COLO829 (cell line): ENCODE results near the gene MRPL58.
"Not testable (repeated sequence)": the region's sequence is repeated elsewhere in the genome, so short reads cannot be mapped to it uniquely, and the experiment has no call there.

Source experiments
- DNase-seq: peaks from one replicate; pipeline ENCODE4 v3.0.0; 2012; ENCODE audit warnings: low spot score

MRPL58 gene

GRCh38 chr17:75013092-75013559 lies 656 bp downstream of the MRPL58 start:
- no peak for DNase-seq

GRCh38 chr17:75019146-75019545 lies 6.7 kb downstream of the MRPL58 start:
- no peak for DNase-seq

DNA sequence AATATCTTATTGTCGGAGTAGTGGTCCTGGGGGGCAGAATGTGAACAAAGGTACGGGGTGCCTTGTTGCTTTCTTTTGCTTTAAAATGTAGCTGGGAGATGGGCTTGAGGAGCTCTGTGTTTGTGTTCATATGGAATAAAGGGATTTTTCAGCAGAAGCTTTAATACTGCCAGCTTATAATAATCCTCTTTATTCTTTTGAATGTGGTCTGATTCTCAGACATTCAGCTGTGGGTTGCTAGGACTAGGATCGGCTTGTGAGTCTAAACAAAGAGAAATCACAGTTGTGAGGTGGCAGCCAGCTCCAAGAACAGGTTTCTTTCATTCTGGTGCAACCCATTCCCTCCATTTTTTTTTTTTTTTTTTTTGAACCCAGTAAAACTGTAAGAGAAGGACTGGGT lies 7.2 kb downstream of the MRPL58 start:
- no peak for DNase-seq

DNA sequence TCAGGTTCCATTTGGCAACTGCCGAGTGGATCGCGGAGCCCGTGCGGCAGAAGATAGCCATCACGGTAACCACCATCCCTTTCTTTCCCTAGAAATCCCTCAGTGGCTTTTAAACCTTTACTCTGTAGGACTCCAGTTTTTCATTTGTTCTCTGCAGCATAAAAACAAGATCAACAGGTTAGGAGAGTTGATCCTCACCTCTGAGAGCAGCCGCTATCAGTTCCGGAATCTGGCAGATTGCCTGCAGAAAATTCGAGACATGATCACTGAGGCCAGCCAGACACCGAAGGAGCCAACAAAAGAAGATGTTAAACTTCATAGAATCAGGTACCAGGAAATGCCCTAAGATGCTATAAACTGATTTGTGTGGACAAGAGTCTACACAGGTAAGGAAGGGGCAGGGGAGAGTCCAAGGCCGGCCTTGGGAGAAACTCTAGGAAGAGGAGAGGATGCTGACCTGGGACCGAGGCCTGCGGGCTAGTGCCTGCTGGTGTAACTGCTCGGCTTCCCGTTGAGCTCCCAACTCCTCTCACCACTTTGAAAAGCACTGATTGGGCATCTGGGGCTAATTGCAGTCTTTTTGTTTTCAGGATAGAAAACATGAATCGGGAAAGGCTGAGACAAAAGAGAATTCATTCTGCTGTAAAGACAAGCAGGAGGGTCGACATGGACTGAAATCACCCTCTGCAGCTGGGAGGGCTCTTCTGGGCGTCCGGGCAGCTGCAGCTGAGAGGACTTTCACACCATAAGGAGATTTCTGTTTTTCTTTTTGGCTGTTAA lies 8.1 kb downstream of the MRPL58 start:
- DNase-seq, result no peak

GRCh38 chr17:75024686-75025397 lies 12.4 kb downstream of the MRPL58 start:
- no peak for DNase-seq

DNA sequence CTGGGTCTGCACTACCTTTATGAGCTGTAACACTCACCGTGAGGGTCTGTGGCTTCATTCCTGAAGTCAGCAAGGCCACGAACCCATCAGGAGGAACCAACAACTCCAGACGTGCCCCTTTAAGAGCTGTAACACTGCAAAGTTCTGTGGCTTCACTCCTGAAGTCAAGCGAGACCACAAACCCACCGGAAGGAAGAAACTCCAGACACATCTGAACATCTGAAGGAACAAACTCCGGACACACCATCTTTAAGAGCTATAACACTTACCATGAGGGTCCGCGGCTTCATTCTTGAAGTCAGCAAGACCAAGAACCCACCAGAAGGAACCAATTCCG lies 12.9 kb downstream of the MRPL58 start:
- not testable (repeated sequence) for DNase-seq

- DNase-seq, result not testable (repeated sequence)
These were observed 14.2 kb downstream of the MRPL58 start for GRCh38 chr17:75026650-75027049.

- DNase-seq, result no peak
These were observed 17.7 kb downstream of the MRPL58 start for GRCh38 chr17:75030161-75030560.

DNA sequence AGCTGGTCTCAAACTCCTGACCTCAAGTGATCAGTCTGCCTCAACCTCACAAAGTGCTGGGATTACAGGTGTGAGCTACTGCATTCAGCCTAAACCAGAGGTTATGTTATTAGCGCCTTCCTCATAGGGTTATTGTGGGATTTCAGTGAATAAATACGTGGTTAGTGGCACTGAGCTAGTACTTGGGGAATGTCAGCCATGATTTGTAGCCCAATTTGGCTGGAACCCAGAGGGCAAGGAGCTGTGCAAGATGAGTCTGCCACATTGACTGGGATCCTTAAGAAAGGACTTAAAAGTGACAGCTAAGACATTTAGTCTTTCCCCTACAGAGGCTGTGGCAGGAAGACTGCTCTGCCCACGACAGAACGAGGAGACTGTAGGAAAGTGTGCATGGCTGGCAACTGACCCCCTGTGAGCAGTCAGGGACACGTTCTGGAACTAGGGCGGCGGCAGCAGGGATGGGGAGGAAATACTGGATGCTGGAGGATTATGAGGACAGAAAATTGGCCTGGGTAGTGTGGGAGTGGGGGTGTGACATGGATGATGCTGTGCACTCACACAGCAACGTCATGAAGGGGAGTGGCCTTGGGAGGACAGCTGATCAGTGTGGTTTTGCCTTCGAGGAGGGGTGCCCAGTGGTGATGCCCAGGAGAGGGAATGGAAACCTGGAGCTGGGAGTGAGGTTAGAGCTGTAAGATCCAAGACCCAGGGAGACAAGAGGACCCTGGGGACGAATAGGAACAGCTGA lies 19.7 kb downstream of the MRPL58 start:
- peak; percentile 59 for DNase-seq

DNA sequence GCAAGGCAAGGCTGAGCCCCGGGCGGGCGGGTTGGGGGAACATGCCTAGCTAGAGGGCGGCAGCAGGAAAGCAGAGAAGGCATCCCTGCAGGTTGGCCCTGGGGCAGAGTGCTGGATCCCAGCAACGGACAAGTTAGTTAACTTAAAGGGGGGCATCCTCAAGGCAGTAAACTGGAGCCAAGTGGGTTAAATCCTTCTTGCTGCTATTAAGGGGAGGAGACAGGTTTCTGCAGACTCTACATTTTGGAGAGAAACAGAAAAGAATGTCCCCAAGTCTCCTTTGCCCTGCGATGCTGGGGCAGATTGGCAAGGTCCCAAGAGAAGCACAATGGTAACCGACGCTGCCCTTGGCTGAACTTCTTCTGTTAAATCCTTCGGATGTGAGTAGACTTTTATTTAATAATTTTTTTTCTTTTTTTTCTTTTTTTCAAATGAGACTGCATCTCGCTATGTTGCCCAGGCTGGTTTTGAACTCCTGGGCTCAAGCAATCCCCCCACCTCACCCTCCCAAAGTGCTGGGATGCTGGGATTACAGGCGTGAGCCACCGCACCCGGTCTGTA lies 20.3 kb downstream of the MRPL58 start:
- DNase-seq, result no peak

DNA sequence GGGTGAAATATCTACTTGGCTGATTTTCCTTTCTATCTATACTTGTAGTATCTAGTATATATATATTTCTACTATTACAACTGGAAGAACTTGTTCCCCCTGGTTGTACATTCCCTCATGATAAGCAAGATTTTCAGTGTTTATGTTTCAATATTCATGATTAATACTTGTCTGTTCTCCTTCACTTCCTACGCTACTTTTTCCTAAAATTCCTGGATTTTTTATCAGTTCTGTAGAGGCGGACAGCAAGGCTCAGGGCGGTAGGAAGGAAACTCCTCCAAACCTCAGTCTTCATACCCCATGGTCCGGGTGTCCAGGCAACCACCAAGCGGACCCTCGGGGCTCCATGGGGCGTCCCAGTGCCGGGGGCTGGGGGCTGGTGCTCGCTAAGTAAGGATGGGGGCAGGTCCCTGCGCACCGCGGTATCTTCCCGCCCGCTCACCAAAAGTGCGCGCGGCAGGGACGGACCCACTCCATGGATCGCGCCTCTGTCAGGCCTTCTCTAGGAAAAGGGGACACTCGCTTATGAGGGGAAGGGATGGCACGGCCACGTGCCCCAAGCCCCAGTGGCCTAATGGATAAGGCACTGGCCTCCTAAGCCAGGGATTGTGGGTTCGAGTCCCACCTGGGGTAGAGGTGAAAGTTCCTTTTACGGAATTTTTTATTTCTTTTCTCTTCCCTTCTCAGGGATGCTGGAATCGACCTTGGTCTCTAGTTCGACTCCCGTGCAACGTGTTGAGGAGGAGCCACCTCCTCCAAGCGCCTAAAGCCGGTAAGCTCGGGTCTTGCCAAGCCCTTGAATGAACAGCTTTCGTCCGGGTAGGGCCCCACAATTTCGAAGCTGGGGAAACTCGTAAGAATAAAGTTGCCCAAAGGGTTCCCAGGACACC lies 21.1 kb downstream of the MRPL58 start:
- DNase-seq, result peak; percentile 85

DNA sequence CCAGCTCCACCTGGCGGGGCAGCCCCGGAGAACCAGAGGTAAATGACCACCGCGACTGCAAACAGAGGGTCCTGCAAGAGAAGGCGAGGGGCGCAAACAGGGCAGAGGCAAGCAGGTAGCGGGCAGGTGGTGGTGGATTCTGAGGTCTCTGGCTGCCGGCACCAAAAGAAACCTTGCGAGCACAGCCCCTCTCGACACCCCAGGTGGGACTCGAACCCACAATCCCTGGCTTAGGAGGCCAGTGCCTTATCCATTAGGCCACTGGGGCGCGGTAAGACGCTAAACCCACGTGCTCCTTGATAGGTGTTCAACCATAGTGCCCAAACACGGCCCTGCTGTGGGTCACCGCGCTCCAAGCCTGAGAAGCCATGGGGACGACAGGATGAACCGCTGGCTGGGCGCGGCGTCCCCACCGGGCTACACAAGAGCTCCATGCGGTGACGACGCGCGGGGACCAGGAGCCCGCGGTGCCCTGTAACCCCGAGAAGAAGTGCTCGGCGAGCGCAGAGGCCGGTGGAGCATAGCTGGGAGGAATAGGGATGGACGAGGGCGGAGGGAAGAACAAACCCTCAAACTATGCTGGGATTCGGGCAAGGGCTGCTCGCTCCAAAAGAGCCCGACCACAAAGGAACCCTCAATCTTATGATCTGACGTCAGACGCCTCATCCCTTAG lies 21.9 kb downstream of the MRPL58 start:
- DNase-seq, result peak; percentile 76

DNA sequence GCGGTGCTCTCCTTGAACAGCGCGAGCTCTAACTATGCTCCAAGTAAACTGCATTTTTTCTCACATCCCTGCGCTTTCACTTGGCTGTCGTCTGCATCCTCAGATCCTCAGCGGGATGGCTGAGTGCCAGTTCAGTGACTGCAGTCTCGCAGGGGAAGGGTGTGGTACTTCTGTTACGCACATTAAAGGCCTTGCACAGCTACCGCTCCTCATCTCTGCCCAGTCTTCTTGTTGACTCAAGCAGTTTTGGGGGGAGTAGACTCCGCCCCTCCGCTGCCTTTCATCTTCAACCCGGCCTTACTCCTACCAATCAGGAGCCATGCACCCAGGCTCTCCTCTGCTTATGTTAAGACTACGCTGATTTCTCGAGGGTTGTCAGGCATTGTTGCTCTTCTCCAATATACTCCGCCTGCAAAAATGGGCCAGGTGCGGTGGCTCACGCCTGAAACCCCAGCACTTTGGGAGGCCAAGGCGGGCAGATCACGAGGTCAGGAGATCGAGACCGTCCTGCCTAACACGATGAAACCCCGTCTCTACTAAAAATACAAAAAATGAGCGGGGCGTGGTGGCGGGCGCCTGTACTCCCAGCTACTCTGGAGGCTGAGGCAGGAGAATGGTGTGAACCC lies 24.3 kb downstream of the MRPL58 start:
- no peak for DNase-seq

- DNase-seq, result no peak
These were observed 26.8 kb downstream of the MRPL58 start for GRCh38 chr17:75039238-75039637.

GRCh38 chr17:75041656-75042280 lies 29.3 kb downstream of the MRPL58 start:
- DNase-seq, result no peak

GRCh38 chr17:75043789-75044188 lies 31.3 kb downstream of the MRPL58 start:
- not testable (repeated sequence) for DNase-seq

DNA sequence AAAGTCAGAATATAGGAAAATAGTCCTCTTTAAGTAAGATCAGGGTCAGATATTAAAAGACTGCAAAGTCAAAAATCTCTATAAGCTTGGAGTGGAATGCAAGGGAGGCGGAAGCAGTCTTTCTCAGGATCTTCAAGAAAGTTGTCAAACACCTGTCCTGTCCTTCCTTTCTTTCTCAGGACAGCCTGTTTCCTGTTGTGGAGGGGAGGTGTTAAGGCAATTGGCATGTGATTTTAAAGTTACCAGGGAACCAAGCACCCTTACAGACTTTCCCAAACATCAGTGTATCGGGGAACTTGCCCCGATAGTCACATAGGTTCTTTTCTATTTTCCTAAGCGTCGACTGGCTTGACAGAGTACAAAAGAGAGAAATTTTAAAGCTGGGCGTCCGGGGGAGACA lies 32.2 kb downstream of the MRPL58 start:
- DNase-seq, result no peak

DNA sequence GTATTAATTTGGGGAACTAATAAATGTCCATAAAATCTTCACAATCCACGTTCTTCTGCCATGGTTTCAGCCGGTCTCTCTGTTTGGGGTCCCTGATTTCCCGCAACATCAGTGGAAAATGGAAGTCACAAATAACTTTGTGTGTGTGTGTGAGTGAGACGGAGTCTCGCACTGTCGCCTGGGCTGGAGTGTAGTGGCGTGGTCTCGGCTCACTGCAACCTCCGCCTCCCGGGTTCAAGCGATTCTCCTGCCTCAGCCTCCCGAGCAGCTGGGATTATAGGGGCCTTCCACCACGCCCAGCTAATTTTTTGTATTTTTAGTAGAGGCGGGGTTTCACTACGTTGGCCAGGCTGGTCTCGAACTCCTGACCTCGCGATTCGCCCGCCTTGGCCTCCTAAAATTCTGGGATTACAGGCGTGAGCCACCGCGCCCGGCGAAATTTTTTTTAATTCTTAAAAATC lies 33.5 kb downstream of the MRPL58 start:
- DNase-seq, result not testable (repeated sequence)

- DNase-seq, result peak; percentile 93
These were observed 34.2 kb downstream of the MRPL58 start, which contains the start of the genes ATP5PD and KCTD2 for GRCh38 chr17:75046407-75047289. Gene ATP5PD (minus strand): TSS chr17:75046969. CDS start chr17:75042650, 4,319 bp downstream. Gene KCTD2 (plus strand): TSS chr17:75047225. CDS start chr17:75047251, 26 bp downstream.
